Tibial nerve (tissue), 4 donors: Measurements from ENCODE around the gene LYPD1. TPM values are rescaled to one million over a fixed set of nuclear protein-coding genes. Genes with fewer than 3 reads are reported as not detected.

Source experiments
- DNase-seq, 2 donors: peaks; one replicate each; pipeline ENCODE4 v3.0.0-alpha.2; 2019; ENCODE audit warnings: low spot score in 2 of 2
- H3K27ac ChIP-seq, 4 donors: fragments of 200-600 bp; sonication (generic) in 3 of 4; one replicate each; pipeline ENCODE4 v1.5.1; 2017 to 2019; ENCODE audit warnings: mild to moderate bottlenecking in 1 of 4
- H3K27me3 ChIP-seq, 2 donors: fragments of 200-600 bp; sonication (generic) in 1 of 2; one replicate each; pipeline versions ENCODE4 v1.5.1 to v1.6.0; 2017 to 2019
- H3K36me3 ChIP-seq, 3 donors: fragments of 200-600 bp; sonication (generic); one replicate each; pipeline ENCODE4 v1.5.1; 2018 to 2019
- H3K4me1 ChIP-seq, 4 donors: fragments of 200-600 bp; sonication (generic) in 3 of 4; one replicate each; pipeline ENCODE4 v1.5.1; 2017 to 2019
- H3K4me3 ChIP-seq, 4 donors: fragments of 200-600 bp; sonication (generic) in 3 of 4; one replicate each; pipeline ENCODE4 v1.5.1; 2017 to 2019; ENCODE audit warnings: mild to moderate bottlenecking in 1 of 4, moderate library complexity in 1 of 4
- H3K9me3 ChIP-seq, 4 donors: fragments of 200-600 bp; sonication (generic) in 3 of 4; one replicate each; pipeline ENCODE4 v1.5.1; 2017 to 2019
- EP300 ChIP-seq, 2 donors: sonication (generic); formaldehyde crosslinking; IDR thresholded peaks; one replicate each; pipeline ENCODE4 v1.6.1; 2017; ENCODE audit warnings: antibody characterized with exemption in 2 of 2, mild to moderate bottlenecking in 1 of 2
- POLR2A ChIP-seq, 2 donors: fragments of 450-650 bp; IDR thresholded peaks; one replicate each; pipeline ENCODE4 v1.6.1; 2017; ENCODE audit warnings: antibody characterized with exemption in 2 of 2, mild to moderate bottlenecking in 2 of 2, moderate library complexity in 2 of 2
- WGBS, 2 donors: methylation state at CpG; one replicate each; pipeline ENCODE4 v1.1.5; 2018; 5-methylcytosine and 5-hydroxymethylcytosine counted together
- total RNA-seq, 4 donors: library from RNA; depleted of rRNA; stranded (reverse); fragments of >200 nt; gene quantifications; one replicate each; pipeline ENCODE4 v1.1.0, GENCODE V29; 2016
- TF ChIP-seq, protein P1 (sequence below), 5 experiments: fragments of 200-600 bp in 3 of 5; fragments of 450-650 bp in 2 of 5; sonication (generic) in 3 of 5; IDR thresholded peaks; one replicate each; pipeline ENCODE4 v1.5.1; 2016 to 2019; ENCODE audit warnings: antibody characterized with exemption in 5 of 5, mild to moderate bottlenecking in 3 of 5, moderate library complexity in 2 of 5

Gene LYPD1
- total RNA-seq, 4 donors from 2014 or later, result 0.22 to 7.5 (median 2.6) TPM

DNA sequence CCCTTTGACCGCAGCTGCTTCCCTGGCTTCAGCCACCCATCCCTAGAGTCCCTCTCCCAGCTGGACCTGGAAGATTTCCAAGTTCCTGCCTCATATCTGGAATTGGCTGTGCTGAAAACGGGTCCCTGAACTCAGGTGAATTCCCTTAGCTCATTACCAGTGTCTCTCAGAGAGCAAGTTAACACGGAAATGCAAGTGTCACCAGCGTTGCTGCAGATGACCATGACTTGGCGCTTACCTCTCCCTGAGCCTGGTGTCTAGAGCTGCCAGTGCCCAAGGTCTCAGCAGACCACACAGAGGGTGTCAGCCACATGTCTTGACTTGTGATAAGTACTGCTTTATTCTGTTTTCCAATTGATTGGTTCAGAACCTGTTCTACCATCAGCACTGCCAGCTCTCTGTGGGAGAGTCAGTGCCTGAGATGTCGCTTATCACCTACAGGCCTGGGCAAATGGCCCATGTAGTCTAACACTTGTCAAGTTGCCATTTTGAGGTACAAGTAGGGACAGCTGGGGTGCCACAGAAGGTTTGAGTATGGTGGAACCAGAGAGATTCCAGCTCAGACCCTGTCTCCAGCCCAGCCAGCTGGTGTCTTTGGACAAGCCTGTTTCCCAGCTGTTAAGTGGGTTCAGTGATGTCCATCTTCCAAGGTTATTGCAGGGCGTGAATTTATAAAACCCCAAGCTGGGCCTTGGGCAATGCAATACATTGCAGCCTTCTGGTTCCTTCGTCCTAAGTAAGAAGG, 48.7 kb downstream of the LYPD1 start:
- TF ChIP-seq, protein P1, sequence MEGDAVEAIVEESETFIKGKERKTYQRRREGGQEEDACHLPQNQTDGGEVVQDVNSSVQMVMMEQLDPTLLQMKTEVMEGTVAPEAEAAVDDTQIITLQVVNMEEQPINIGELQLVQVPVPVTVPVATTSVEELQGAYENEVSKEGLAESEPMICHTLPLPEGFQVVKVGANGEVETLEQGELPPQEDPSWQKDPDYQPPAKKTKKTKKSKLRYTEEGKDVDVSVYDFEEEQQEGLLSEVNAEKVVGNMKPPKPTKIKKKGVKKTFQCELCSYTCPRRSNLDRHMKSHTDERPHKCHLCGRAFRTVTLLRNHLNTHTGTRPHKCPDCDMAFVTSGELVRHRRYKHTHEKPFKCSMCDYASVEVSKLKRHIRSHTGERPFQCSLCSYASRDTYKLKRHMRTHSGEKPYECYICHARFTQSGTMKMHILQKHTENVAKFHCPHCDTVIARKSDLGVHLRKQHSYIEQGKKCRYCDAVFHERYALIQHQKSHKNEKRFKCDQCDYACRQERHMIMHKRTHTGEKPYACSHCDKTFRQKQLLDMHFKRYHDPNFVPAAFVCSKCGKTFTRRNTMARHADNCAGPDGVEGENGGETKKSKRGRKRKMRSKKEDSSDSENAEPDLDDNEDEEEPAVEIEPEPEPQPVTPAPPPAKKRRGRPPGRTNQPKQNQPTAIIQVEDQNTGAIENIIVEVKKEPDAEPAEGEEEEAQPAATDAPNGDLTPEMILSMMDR (IDR thresholded peaks at IDR 0.05), result no peak
- TF ChIP-seq POLR2A (IDR thresholded peaks at IDR 0.05), result no peak
- TF ChIP-seq EP300 (IDR thresholded peaks at IDR 0.05), result no peak
- Histone ChIP-seq H3K9me3 (no peaks in the 10 kb centered on the region), H3K36me3 (no peaks in the 10 kb centered on the region), H3K4me1 (no peaks in the 10 kb centered on the region), H3K27me3 (no peaks in the 10 kb centered on the region), H3K27ac (no peak overlapping the region), H3K4me3 (no peak overlapping the region)
- WGBS, 2 donors, result 71 to 84% methylated on average over 8 of the region's 8 CpGs
- DNase-seq, result no peak

DNA sequence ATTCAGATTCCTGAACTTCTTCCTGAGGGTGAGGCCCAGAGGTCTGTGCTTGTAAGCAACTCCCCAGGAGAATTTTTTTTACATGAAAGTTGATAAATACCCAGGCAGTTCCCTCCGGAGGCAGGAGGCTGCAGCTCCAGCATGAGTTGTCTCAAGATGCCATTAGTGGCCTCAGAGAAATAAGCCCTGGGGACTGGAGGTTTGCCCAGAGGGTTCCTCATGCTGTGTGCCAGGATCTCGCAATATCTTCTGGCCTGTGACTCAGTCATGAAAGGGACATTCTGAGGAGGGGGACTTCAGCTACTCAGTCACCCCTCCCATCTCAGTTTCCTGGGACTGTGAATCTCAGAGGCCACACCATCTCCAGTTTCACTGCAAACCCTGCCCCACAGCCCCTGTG, 49.9 kb downstream of the LYPD1 start:
- no peak overlapping the region for H3K4me3 ChIP-seq
- H3K4me1 ChIP-seq, result no peaks in the 10 kb centered on the region
- 46 to 52% methylated on average over 2 of the region's 2 CpGs for WGBS, 2 donors
- no peaks in the 10 kb centered on the region for H3K27me3 ChIP-seq
- H3K27ac ChIP-seq, result no peak overlapping the region
- no peaks in the 10 kb centered on the region for H3K9me3 ChIP-seq
- no peak for DNase-seq
- H3K36me3 ChIP-seq, result no peaks in the 10 kb centered on the region
- no peak for TF ChIP-seq EP300 (IDR thresholded peaks at IDR 0.05)
- no peak for TF ChIP-seq POLR2A (IDR thresholded peaks at IDR 0.05)
- TF ChIP-seq, protein P1 (IDR thresholded peaks at IDR 0.05), result no peak

DNA sequence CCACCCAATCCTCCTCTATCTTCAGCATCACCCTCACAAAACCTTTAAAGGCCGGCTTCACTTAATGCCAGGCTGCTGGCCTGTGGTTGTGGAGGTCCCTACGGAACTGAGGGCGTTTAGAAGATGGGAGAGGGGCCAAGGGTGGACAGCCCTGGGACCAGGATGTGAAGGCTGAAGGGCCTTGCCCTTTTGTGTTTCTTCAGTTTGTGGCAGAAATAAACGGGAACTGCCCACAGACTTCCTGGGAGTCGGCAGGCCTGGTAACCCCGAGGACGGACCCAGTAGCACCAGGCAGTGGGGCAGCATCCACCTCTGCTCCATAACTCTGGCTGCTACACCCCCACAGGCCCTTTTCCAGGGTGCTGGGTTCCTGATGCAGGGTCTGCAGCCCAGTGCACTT, 51.3 kb downstream of the LYPD1 start:
- H3K9me3 ChIP-seq, result no peaks in the 10 kb centered on the region
- TF ChIP-seq, protein P1 (IDR thresholded peaks at IDR 0.05), result no peak
- TF ChIP-seq EP300 (IDR thresholded peaks at IDR 0.05) (no peak), POLR2A (IDR thresholded peaks at IDR 0.05) (no peak)
- WGBS, 2 donors, result 77 to 88% methylated on average over 4 to 7 of the region's 7 CpGs
- H3K4me1 ChIP-seq, result no peaks in the 10 kb centered on the region
- no peaks in the 10 kb centered on the region for H3K27me3 ChIP-seq
- no peaks in the 10 kb centered on the region for H3K36me3 ChIP-seq
- no peak overlapping the region for H3K27ac ChIP-seq
- DNase-seq, result no peak
- no peak overlapping the region for H3K4me3 ChIP-seq

DNA sequence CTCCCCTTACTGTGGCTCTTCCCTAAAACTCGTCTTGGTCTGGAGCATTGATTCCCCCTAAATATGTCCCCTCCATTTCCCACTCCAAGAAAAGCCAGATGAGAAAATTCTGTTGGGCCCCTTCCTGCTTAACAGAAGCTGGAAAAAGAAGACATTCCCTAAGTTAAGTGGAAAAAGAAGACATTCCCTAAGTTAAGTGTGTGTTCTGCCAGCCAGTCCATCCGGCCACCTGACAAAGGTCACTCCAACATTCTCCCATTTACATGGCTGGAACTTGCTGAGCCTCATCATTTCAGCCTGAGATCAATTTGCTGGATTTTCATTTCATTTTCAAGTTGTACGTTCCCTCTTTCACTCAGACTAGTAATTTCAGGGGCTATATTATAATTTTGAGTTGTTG, 52.0 kb downstream of the LYPD1 start:
- Histone ChIP-seq H3K36me3 (no peaks in the 10 kb centered on the region), H3K27ac (no peak overlapping the region), H3K4me1 (no peaks in the 10 kb centered on the region), H3K27me3 (no peaks in the 10 kb centered on the region), H3K9me3 (no peaks in the 10 kb centered on the region), H3K4me3 (no peak overlapping the region)
- 61 to 70% methylated on average over 3 of the region's 3 CpGs for WGBS, 2 donors
- no peak for TF ChIP-seq POLR2A (IDR thresholded peaks at IDR 0.05)
- no peak for TF ChIP-seq EP300 (IDR thresholded peaks at IDR 0.05)
- TF ChIP-seq, protein P1 (IDR thresholded peaks at IDR 0.05), result no peak
- no peak for DNase-seq

DNA sequence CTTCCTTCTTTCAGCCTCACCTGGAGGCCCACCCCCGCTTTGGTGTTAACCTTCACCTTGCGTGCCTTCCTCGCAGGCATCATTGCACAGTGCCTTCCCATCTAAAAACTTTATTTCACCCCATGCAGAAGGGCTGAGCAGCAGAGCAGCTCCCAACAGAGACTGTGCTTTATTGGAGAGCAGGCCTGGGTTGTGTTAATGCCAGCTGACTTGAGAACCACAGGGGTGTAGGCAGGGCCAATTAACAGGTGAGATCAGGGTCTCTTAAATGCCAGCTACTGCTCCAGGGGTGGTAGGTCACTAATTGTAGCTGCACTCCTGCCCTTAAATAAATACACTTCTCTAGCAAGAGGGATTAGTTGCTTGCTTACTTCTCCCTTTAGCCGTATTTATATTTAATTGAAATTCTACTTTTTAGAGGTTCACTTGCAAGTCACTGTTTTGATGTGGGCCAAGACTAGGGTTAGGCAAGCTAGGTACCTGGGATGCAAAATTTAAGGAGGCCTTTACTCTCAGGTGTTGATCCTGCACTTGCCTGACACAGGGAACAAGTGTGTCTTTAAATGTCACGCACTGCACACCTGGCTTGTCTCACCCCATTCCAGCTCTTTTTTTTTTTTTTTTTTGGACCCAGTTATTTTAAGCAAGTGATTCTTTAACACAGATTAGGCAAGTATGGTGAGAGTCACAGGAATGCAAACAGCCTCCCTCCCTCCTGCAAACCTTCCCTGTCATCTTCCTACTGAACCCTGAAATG, 54.5 kb downstream of the LYPD1 start:
- no peak for TF ChIP-seq POLR2A (IDR thresholded peaks at IDR 0.05)
- no peak for TF ChIP-seq EP300 (IDR thresholded peaks at IDR 0.05)
- TF ChIP-seq, protein P1 (IDR thresholded peaks at IDR 0.05), result no peak
- Histone ChIP-seq H3K27ac (no peak overlapping the region), H3K27me3 (no peaks in the 10 kb centered on the region), H3K4me3 (no peak overlapping the region), H3K36me3 (no peaks in the 10 kb centered on the region), H3K4me1 (no peaks in the 10 kb centered on the region), H3K9me3 (no peaks in the 10 kb centered on the region)
- WGBS, 2 donors, result 81% methylated on average over 5 of the region's 5 CpGs
- DNase-seq, result no peak
